Measurements from ENCODE around the gene TNPO3.
"Not testable (repeated sequence)": the region's sequence is repeated elsewhere in the genome, so short reads cannot be mapped to it uniquely, and the experiment has no call there.

The TNPO3 gene

GRCh38 chr7:129084801-129085551 is 30.1 kb upstream of the TNPO3 start:
- H3K4me1 ChIP-seq (ENCODE audit: control insufficient read depth, insufficient read depth, low read length) = no peaks in the 10 kb centered on the region
- no peak overlapping the region for H3K9ac ChIP-seq (ENCODE audit: low read length)
- no peak overlapping the region for H3K27ac ChIP-seq (ENCODE audit: low read depth, low read length)
- no peaks in the 10 kb centered on the region for H3K27me3 ChIP-seq (ENCODE audit: control insufficient read depth, insufficient read depth, low read length)
- no peaks in the 10 kb centered on the region for H3K36me3 ChIP-seq (ENCODE audit: control insufficient read depth, insufficient read depth, low read length)
- no peak overlapping the region for H3K4me3 ChIP-seq (ENCODE audit: low read length)

- H3K27me3 ChIP-seq (ENCODE audit: control insufficient read depth, insufficient read depth, low read length) = no peaks in the 10 kb centered on the region
- no peak overlapping the region for H3K27ac ChIP-seq (ENCODE audit: low read depth, low read length)
- H3K36me3 ChIP-seq (ENCODE audit: control insufficient read depth, insufficient read depth, low read length) = no peaks in the 10 kb centered on the region
- H3K4me1 ChIP-seq (ENCODE audit: control insufficient read depth, insufficient read depth, low read length) = no peaks in the 10 kb centered on the region
- no peak overlapping the region for H3K9ac ChIP-seq (ENCODE audit: low read length)
- no peak overlapping the region for H3K4me3 ChIP-seq (ENCODE audit: low read length)
Observed at GRCh38 chr7:129083525-129083924, 28.6 kb upstream of the TNPO3 start.

GRCh38 chr7:129078455-129078854 is 23.5 kb upstream of the TNPO3 start:
- Histone ChIP-seq H3K4me1 (ENCODE audit: control insufficient read depth, insufficient read depth, low read length) (no peaks in the 10 kb centered on the region), H3K27ac (ENCODE audit: low read depth, low read length) (no peak overlapping the region), H3K4me3 (ENCODE audit: low read length) (no peak overlapping the region), H3K36me3 (ENCODE audit: control insufficient read depth, insufficient read depth, low read length) (no peaks in the 10 kb centered on the region), H3K9ac (ENCODE audit: low read length) (no peak overlapping the region), H3K27me3 (ENCODE audit: control insufficient read depth, insufficient read depth, low read length) (no peaks in the 10 kb centered on the region)

- Histone ChIP-seq H3K27me3 (ENCODE audit: control insufficient read depth, insufficient read depth, low read length) (no peaks in the 10 kb centered on the region), H3K36me3 (ENCODE audit: control insufficient read depth, insufficient read depth, low read length) (no peaks in the 10 kb centered on the region), H3K4me1 (ENCODE audit: control insufficient read depth, insufficient read depth, low read length) (no peaks in the 10 kb centered on the region), H3K4me3 (ENCODE audit: low read length) (no peak overlapping the region), H3K27ac (ENCODE audit: low read depth, low read length) (no peak overlapping the region), H3K9ac (ENCODE audit: low read length) (no peak overlapping the region)
Observed at GRCh38 chr7:129076886-129077285, 22.0 kb upstream of the TNPO3 start.

- H3K36me3 ChIP-seq (ENCODE audit: control insufficient read depth, insufficient read depth, low read length) = no peaks in the 10 kb centered on the region
Observed at GRCh38 chr7:129074994-129075393, 20.1 kb upstream of the TNPO3 start.

GRCh38 chr7:129074361-129074871 is 19.5 kb upstream of the TNPO3 start:
- no peak overlapping the region for H3K27ac ChIP-seq (ENCODE audit: low read depth, low read length)
- H3K4me1 ChIP-seq (ENCODE audit: control insufficient read depth, insufficient read depth, low read length) = no peaks in the 10 kb centered on the region
- no peaks in the 10 kb centered on the region for H3K36me3 ChIP-seq (ENCODE audit: control insufficient read depth, insufficient read depth, low read length)
- H3K4me3 ChIP-seq (ENCODE audit: low read length) = no peak overlapping the region
- H3K9ac ChIP-seq (ENCODE audit: low read length) = no peak overlapping the region
- no peaks in the 10 kb centered on the region for H3K27me3 ChIP-seq (ENCODE audit: control insufficient read depth, insufficient read depth, low read length)

More at GRCh38 chr7:129074994-129075393, 20.1 kb upstream of the TNPO3 start:
- H3K4me1 ChIP-seq (ENCODE audit: control insufficient read depth, insufficient read depth, low read length) = no peaks in the 10 kb centered on the region
- no peaks in the 10 kb centered on the region for H3K27me3 ChIP-seq (ENCODE audit: control insufficient read depth, insufficient read depth, low read length)
- H3K4me3 ChIP-seq (ENCODE audit: low read length) = no peak overlapping the region
- no peak overlapping the region for H3K9ac ChIP-seq (ENCODE audit: low read length)
- no peak overlapping the region for H3K27ac ChIP-seq (ENCODE audit: low read depth, low read length)

- Histone ChIP-seq H3K4me1 (ENCODE audit: control insufficient read depth, insufficient read depth, low read length) (no peaks in the 10 kb centered on the region), H3K36me3 (ENCODE audit: control insufficient read depth, insufficient read depth, low read length) (no peaks in the 10 kb centered on the region), H3K9ac (ENCODE audit: low read length) (no peak overlapping the region), H3K27ac (ENCODE audit: low read depth, low read length) (no peak overlapping the region), H3K27me3 (ENCODE audit: control insufficient read depth, insufficient read depth, low read length) (no peaks in the 10 kb centered on the region), H3K4me3 (ENCODE audit: low read length) (no peak overlapping the region)
Observed at GRCh38 chr7:129073738-129074137, 18.8 kb upstream of the TNPO3 start.

GRCh38 chr7:129073204-129073603 is 18.3 kb upstream of the TNPO3 start:
- H3K27me3 ChIP-seq (ENCODE audit: control insufficient read depth, insufficient read depth, low read length) = no peaks in the 10 kb centered on the region
- no peak overlapping the region for H3K9ac ChIP-seq (ENCODE audit: low read length)
- H3K4me1 ChIP-seq (ENCODE audit: control insufficient read depth, insufficient read depth, low read length) = no peaks in the 10 kb centered on the region
- H3K36me3 ChIP-seq (ENCODE audit: control insufficient read depth, insufficient read depth, low read length) = no peaks in the 10 kb centered on the region
- no peak overlapping the region for H3K27ac ChIP-seq (ENCODE audit: low read depth, low read length)
- no peak overlapping the region for H3K4me3 ChIP-seq (ENCODE audit: low read length)

GRCh38 chr7:129072479-129073011 is 17.6 kb upstream of the TNPO3 start:
- H3K27ac ChIP-seq (ENCODE audit: low read depth, low read length) = no peak overlapping the region

GRCh38 chr7:129069021-129069420 is 14.1 kb upstream of the TNPO3 start:
- H3K4me3 ChIP-seq (ENCODE audit: low read length) = no peak overlapping the region
- H3K27ac ChIP-seq (ENCODE audit: low read depth, low read length) = no peak overlapping the region
- no peaks in the 10 kb centered on the region for H3K36me3 ChIP-seq (ENCODE audit: control insufficient read depth, insufficient read depth, low read length)
- no peaks in the 10 kb centered on the region for H3K4me1 ChIP-seq (ENCODE audit: control insufficient read depth, insufficient read depth, low read length)
- H3K27me3 ChIP-seq (ENCODE audit: control insufficient read depth, insufficient read depth, low read length) = no peaks in the 10 kb centered on the region
- no peak overlapping the region for H3K9ac ChIP-seq (ENCODE audit: low read length)

More at GRCh38 chr7:129072479-129073011, 17.6 kb upstream of the TNPO3 start:
- Histone ChIP-seq H3K27me3 (ENCODE audit: control insufficient read depth, insufficient read depth, low read length) (no peaks in the 10 kb centered on the region), H3K4me3 (ENCODE audit: low read length) (no peak overlapping the region), H3K4me1 (ENCODE audit: control insufficient read depth, insufficient read depth, low read length) (no peaks in the 10 kb centered on the region), H3K36me3 (ENCODE audit: control insufficient read depth, insufficient read depth, low read length) (no peaks in the 10 kb centered on the region), H3K9ac (ENCODE audit: low read length) (no peak overlapping the region)

GRCh38 chr7:129067943-129068548 is 13.1 kb upstream of the TNPO3 start:
- Histone ChIP-seq H3K4me1 (ENCODE audit: control insufficient read depth, insufficient read depth, low read length) (no peaks in the 10 kb centered on the region), H3K9ac (ENCODE audit: low read length) (no peak overlapping the region), H3K4me3 (ENCODE audit: low read length) (no peak overlapping the region), H3K27me3 (ENCODE audit: control insufficient read depth, insufficient read depth, low read length) (no peaks in the 10 kb centered on the region), H3K27ac (ENCODE audit: low read depth, low read length) (no peak overlapping the region), H3K36me3 (ENCODE audit: control insufficient read depth, insufficient read depth, low read length) (no peaks in the 10 kb centered on the region)

GRCh38 chr7:129067132-129067561 is 12.2 kb upstream of the TNPO3 start:
- H3K27ac ChIP-seq (ENCODE audit: low read depth, low read length); H3K4me1 ChIP-seq (ENCODE audit: control insufficient read depth, insufficient read depth, low read length); H3K9ac ChIP-seq (ENCODE audit: low read length); H3K4me3 ChIP-seq (ENCODE audit: low read length); H3K36me3 ChIP-seq (ENCODE audit: control insufficient read depth, insufficient read depth, low read length); H3K27me3 ChIP-seq (ENCODE audit: control insufficient read depth, insufficient read depth, low read length): not testable (repeated sequence)

All from rectal smooth muscle tissue (tissue), 1 donor.